ENCODE measurements around the gene AMDHD2. TPM values are rescaled to one million over a fixed set of nuclear protein-coding genes. Genes with fewer than 3 reads are reported as not detected.
"Not testable (repeated sequence)": the region's sequence is repeated elsewhere in the genome, so short reads cannot be mapped to it uniquely, and the experiment has no call there.

AMDHD2 gene
- total RNA-seq, 2 donors from 2014 or later = 31.5 to 31.7 TPM

GRCh38 chr16:2540912-2541311 is 20.7 kb downstream of the AMDHD2 start:
- intact Hi-C loops (cut with DNase I, micrococcal nuclease); DNase-seq; ATAC-seq: not testable (repeated sequence)

GRCh38 chr16:2541409-2541808 is 21.2 kb downstream of the AMDHD2 start:
- DNase-seq = peak in 1 of 2 donors; percentile 56
- ATAC-seq = peak; percentile 52
- intact Hi-C loops (cut with DNase I, micrococcal nuclease) = not testable (repeated sequence)

- DNase-seq; intact Hi-C loops (cut with DNase I, micrococcal nuclease); ATAC-seq: not testable (repeated sequence)
Observed at GRCh38 chr16:2543771-2544170, 23.6 kb downstream of the AMDHD2 start.

- peak; percentile 81 for ATAC-seq
- DNase-seq; intact Hi-C loops (cut with DNase I, micrococcal nuclease): not testable (repeated sequence)
Observed at GRCh38 chr16:2550283-2550878, 30.2 kb downstream of the AMDHD2 start.

- peak; percentile 52 for ATAC-seq
- DNase-seq; intact Hi-C loops (cut with DNase I, micrococcal nuclease): not testable (repeated sequence)
Observed at GRCh38 chr16:2551420-2551889, 31.3 kb downstream of the AMDHD2 start.

GRCh38 chr16:2554709-2555425 is 34.7 kb downstream of the AMDHD2 start:
- ATAC-seq; intact Hi-C loops (cut with DNase I, micrococcal nuclease); DNase-seq: not testable (repeated sequence)

GRCh38 chr16:2557150-2557549 is 37.0 kb downstream of the AMDHD2 start:
- intact Hi-C loops (cut with DNase I, micrococcal nuclease) = not testable (repeated sequence)

GRCh38 chr16:2560131-2560797 is 40.1 kb downstream of the AMDHD2 start:
- peak; percentile 11 for ATAC-seq
- intact Hi-C loops (cut with DNase I, micrococcal nuclease); DNase-seq: not testable (repeated sequence)

More at GRCh38 chr16:2557150-2557549, 37.0 kb downstream of the AMDHD2 start:
- not testable (repeated sequence) for ATAC-seq, DNase-seq

GRCh38 chr16:2560798-2561133 is 40.6 kb downstream of the AMDHD2 start:
- peak; percentile 93 for ATAC-seq
- peak in 1 of 2 donors; percentile 85 for DNase-seq
- intact Hi-C loops (cut with DNase I, micrococcal nuclease) = not testable (repeated sequence)

- intact Hi-C loops (cut with DNase I, micrococcal nuclease); DNase-seq: not testable (repeated sequence)
- peak; percentile 69 for ATAC-seq
Observed at GRCh38 chr16:2567506-2567905, 47.3 kb downstream of the AMDHD2 start.

GRCh38 chr16:2568573-2568972 is 48.4 kb downstream of the AMDHD2 start:
- intact Hi-C loops (cut with DNase I, micrococcal nuclease); DNase-seq: not testable (repeated sequence)

GRCh38 chr16:2572704-2573103 is 52.5 kb downstream of the AMDHD2 start:
- intact Hi-C loops (cut with DNase I, micrococcal nuclease); DNase-seq; ATAC-seq: not testable (repeated sequence)

More at GRCh38 chr16:2568573-2568972, 48.4 kb downstream of the AMDHD2 start:
- peak; percentile 88 for ATAC-seq

- intact Hi-C loops (cut with DNase I, micrococcal nuclease); DNase-seq; ATAC-seq: not testable (repeated sequence)
Observed at GRCh38 chr16:2575839-2576238, 55.7 kb downstream of the AMDHD2 start.

GRCh38 chr16:2577044-2577443 is 56.9 kb downstream of the AMDHD2 start:
- DNase-seq; intact Hi-C loops (cut with DNase I, micrococcal nuclease): not testable (repeated sequence)
- ATAC-seq = peak; percentile 7

- intact Hi-C loops (cut with DNase I, micrococcal nuclease); DNase-seq; ATAC-seq: not testable (repeated sequence)
Observed at GRCh38 chr16:2578905-2579304, 58.7 kb downstream of the AMDHD2 start.

GRCh38 chr16:2580143-2580542 is 60.0 kb downstream of the AMDHD2 start:
- DNase-seq; intact Hi-C loops (cut with DNase I, micrococcal nuclease); ATAC-seq: not testable (repeated sequence)

GRCh38 chr16:2580818-2581217 is 60.6 kb downstream of the AMDHD2 start:
- DNase-seq; ATAC-seq; intact Hi-C loops (cut with DNase I, micrococcal nuclease): not testable (repeated sequence)
